Adrenal gland (tissue), 12 donors: Measurements from ENCODE around the gene PAQR8. TPM values are rescaled to one million over a fixed set of nuclear protein-coding genes. Genes with fewer than 3 reads are reported as not detected.

ENCODE experiments used
- DNase-seq, 7 donors: peaks; one replicate each; pipeline ENCODE4 v3.0.0-alpha.2; 2019 to 2020
- H3K27ac ChIP-seq, 5 donors: fragments of 200-600 bp; sonication (generic) in 4 of 5; 1 replicate in 3 of 5; 2 replicates in 2 of 5; pipeline versions ENCODE4 v1.5.1 to v1.8.0; 2016 to 2020; ENCODE audit warnings: mild to moderate bottlenecking in 1 of 5
- H3K27me3 ChIP-seq: fragments of 200-600 bp; 2 replicates; pipeline ENCODE4 v1.8.0; 2021
- H3K36me3 ChIP-seq, 2 donors: fragments of 200-600 bp; replicated peaks in 1 of 2; 1 replicate in 1 of 2; 2 replicates in 1 of 2; pipeline versions ENCODE4 v1.5.1 to v1.8.0; 2018 to 2022
- H3K4me1 ChIP-seq, 2 donors: fragments of 200-600 bp; replicated peaks in 1 of 2; 1 replicate in 1 of 2; 2 replicates in 1 of 2; pipeline versions ENCODE4 v1.5.1 to v1.8.0; 2018 to 2021
- H3K4me3 ChIP-seq, 4 donors: fragments of 200-600 bp; sonication (generic) in 3 of 4; one replicate each; pipeline ENCODE4 v1.5.1; 2016 to 2018
- H3K9me3 ChIP-seq, 3 donors: fragments of 200-600 bp; sonication (generic) in 1 of 3; replicated peaks in 1 of 3; 1 replicate in 2 of 3; 2 replicates in 1 of 3; pipeline versions ENCODE4 v1.5.1 to v1.8.0; 2016 to 2021
- POLR2A ChIP-seq, 2 donors: fragments of 450-650 bp; IDR thresholded peaks; one replicate each; pipeline ENCODE4 v1.6.1; 2017; ENCODE audit warnings: antibody characterized with exemption in 2 of 2, mild to moderate bottlenecking in 2 of 2, moderate library complexity in 1 of 2
- WGBS, 4 donors: extraction: QIAGEN DNeasy Blood & Tissue Kit in 2 of 4; methylation state at CpG; one replicate each; pipeline versions ENCODE4 v1.1.5 to v1.1.7; 2013 to 2017; 5-methylcytosine and 5-hydroxymethylcytosine counted together
- intact Hi-C, 2 donors: fragments of 100-400 bp; cut with DNase I; formaldehyde crosslinking; loops; one replicate each; pipeline versions ENCODE4 v1.14.1 to v1.15.0; 2022 to 2023
- polyA plus RNA-seq, 3 donors: library from polyadenylated mRNA; stranded (reverse); fragments of 200-250 nt in 2 of 3; fragments of 350-450 nt in 1 of 3; fragmentation: Illumina TruSeq in 1 of 3; extraction: RNeasy Lipid Tissue Mini Kit (QIAGEN cat#74804) in 1 of 3; gene quantifications; one replicate each; pipeline ENCODE4 v1.2.3, GENCODE V29; 2013 to 2014
- total RNA-seq, 9 donors: library from RNA; depleted of rRNA in 4 of 9; stranded (reverse); fragments of >200 nt in 4 of 9; fragments of 120-200 nt in 1 of 9; fragmentation: NEBNext Ultra II Directional in 1 of 9; extraction: Animal tissue kit (Norgen Biotek cat#: 25700) in 1 of 9; gene quantifications; one replicate each; pipeline versions ENCODE4 v1.1.0 to v1.2.4, GENCODE V29; 2013 to 2023
- TF ChIP-seq, protein P1 (sequence below), 6 experiments: fragments of 450-650 bp in 4 of 6; fragments of 200-600 bp in 2 of 6; sonication (generic) in 1 of 6; IDR thresholded peaks; 1 replicate in 5 of 6; 2 replicates in 1 of 6; pipeline versions ENCODE4 v1.5.1 to v1.8.0; 2016 to 2021; ENCODE audit warnings: antibody characterized with exemption in 6 of 6, mild to moderate bottlenecking in 2 of 6, moderate library complexity in 1 of 6
- donor health status: healthy with polysubstance abuse.
- donor health status: Bipolar disorder and iron deficiency.
- donor health status: DM: yes; HTN: yes; CAD: no.
- donor health status: DM: no; HTN: no; CAD: no.
- donor health status: DM: no; HTN: no; CAD: no.
- donor health status: DM: yes; HTN: yes; CAD: no.

PAQR8 gene
- total and polyA plus RNA-seq, 12 donors, result 2.3 to 17.1 (median 6.2) TPM

DNA sequence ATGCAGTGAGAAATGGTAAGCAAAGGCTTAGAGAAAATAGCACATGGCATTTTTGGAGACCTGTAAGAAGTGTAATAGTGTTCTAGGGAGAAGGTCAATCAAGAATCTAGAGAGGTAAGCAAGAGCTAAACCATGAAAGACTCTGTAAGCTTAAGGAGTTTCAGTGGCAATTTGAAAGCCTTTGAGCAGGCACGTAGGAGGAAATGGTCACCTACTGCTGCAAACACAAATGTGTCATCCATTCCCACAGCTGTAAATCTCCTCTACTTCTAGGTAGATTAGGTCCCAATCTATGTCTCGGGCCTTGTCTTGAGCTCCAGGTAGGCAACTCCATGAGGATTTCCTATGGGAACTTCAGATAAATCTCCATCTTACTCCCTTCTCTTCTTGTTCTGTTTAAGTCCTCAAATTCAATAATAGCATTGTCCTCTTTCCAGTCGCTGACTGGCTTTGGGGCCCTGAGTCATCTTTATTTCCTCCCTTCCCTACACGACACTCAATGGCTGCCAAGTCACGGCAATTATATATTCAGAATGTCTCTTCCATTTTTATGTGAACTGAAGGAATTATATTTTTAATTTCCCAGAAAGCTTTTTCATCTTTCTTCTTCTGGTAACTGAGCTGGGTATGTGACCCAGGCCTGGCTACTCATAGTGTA lies 24.2 kb upstream of the PAQR8 start:
- H3K27me3 ChIP-seq, result no peaks in the 10 kb centered on the region
- DNase-seq, result no peak
- H3K4me3 ChIP-seq, result no peak overlapping the region
- no peak overlapping the region for H3K27ac ChIP-seq
- no peak for TF ChIP-seq POLR2A (IDR thresholded peaks at IDR 0.05)
- TF ChIP-seq, protein P1, sequence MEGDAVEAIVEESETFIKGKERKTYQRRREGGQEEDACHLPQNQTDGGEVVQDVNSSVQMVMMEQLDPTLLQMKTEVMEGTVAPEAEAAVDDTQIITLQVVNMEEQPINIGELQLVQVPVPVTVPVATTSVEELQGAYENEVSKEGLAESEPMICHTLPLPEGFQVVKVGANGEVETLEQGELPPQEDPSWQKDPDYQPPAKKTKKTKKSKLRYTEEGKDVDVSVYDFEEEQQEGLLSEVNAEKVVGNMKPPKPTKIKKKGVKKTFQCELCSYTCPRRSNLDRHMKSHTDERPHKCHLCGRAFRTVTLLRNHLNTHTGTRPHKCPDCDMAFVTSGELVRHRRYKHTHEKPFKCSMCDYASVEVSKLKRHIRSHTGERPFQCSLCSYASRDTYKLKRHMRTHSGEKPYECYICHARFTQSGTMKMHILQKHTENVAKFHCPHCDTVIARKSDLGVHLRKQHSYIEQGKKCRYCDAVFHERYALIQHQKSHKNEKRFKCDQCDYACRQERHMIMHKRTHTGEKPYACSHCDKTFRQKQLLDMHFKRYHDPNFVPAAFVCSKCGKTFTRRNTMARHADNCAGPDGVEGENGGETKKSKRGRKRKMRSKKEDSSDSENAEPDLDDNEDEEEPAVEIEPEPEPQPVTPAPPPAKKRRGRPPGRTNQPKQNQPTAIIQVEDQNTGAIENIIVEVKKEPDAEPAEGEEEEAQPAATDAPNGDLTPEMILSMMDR (IDR thresholded peaks at IDR 0.05), result no peak
- WGBS, 4 donors, result 86 to 91% (median 86%) methylated on average over 5 of the region's 5 CpGs
- no peaks in the 10 kb centered on the region for H3K9me3 ChIP-seq
- intact Hi-C loops, result no loop called here
- H3K36me3 ChIP-seq, result no peaks in the 10 kb centered on the region
- no peaks in the 10 kb centered on the region for H3K4me1 ChIP-seq

DNA sequence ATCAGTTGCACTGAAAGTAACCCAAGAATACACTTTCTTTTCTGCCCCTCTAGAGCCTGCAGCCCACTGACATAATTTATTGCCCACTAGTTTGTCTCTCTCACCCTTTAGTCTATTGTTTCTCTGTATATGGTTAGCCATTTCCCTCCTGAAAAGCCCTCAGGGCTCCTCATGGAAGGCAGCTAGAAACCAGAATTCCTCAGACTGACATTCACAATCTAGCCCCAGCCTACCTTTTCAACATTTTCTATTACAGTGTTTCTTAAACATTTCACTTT lies 21.4 kb upstream of the PAQR8 start:
- intact Hi-C loops, result no loop called here
- no peaks in the 10 kb centered on the region for H3K36me3 ChIP-seq
- no peak for DNase-seq

GRCh38 chr6:52341561-52342260 lies 20.2 kb upstream of the PAQR8 start:
- Histone ChIP-seq H3K4me3 (no peak overlapping the region), H3K27me3 (no peaks in the 10 kb centered on the region), H3K9me3 (no peaks in the 10 kb centered on the region), H3K4me1 (no peaks in the 10 kb centered on the region), H3K36me3 (no peaks in the 10 kb centered on the region), H3K27ac (no peak overlapping the region)
- 68 to 74% (median 71%) methylated on average over 2 of the region's 2 CpGs for WGBS, 4 donors
- no peak for TF ChIP-seq POLR2A (IDR thresholded peaks at IDR 0.05)
- TF ChIP-seq, protein P1 (IDR thresholded peaks at IDR 0.05), result no peak
- DNase-seq, result no peak
- intact Hi-C loops, result no loop called here

More for the DNA sequence above, 21.4 kb upstream of the PAQR8 start:
- TF ChIP-seq, protein P1 (IDR thresholded peaks at IDR 0.05), result no peak
- TF ChIP-seq POLR2A (IDR thresholded peaks at IDR 0.05), result no peak
- Histone ChIP-seq H3K27ac (no peak overlapping the region), H3K9me3 (no peaks in the 10 kb centered on the region), H3K4me3 (no peak overlapping the region), H3K4me1 (no peaks in the 10 kb centered on the region), H3K27me3 (no peaks in the 10 kb centered on the region)

DNA sequence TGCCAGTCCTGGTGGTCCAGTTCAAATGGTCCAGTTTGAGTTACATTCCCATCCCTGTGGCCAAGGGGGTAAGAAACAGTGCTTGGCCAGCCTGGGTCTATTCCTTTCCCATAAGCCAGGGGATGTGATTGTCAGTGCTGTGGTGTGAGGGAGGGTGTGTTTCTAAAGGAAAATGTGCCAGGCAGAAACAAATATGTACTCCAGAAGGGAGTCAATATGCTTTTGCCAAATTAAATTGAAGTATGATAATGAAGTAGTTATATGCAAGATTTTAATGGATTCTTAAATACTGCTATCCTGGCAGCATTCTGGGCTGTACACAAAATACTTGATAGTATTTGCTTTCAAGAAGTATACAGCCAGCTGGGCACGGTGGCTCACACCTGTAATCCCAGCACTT lies 16.6 kb upstream of the PAQR8 start:
- no peaks in the 10 kb centered on the region for H3K27me3 ChIP-seq
- no peak overlapping the region for H3K4me3 ChIP-seq
- TF ChIP-seq, protein P1 (IDR thresholded peaks at IDR 0.05), result no peak
- no peak for TF ChIP-seq POLR2A (IDR thresholded peaks at IDR 0.05)
- no peaks in the 10 kb centered on the region for H3K4me1 ChIP-seq
- intact Hi-C loops, result no loop called here
- H3K27ac ChIP-seq, result no peak overlapping the region
- no peaks in the 10 kb centered on the region for H3K36me3 ChIP-seq
- no peak for DNase-seq
- 73 to 94% (median 89%) methylated on average over 1 of the region's 1 CpG for WGBS, 4 donors
- H3K9me3 ChIP-seq, result no peaks in the 10 kb centered on the region
